Vagina (tissue), 2 donors: ENCODE results near the gene RMND1.

ENCODE experiments used
- CTCF ChIP-seq, 3 experiments: fragments of 450-650 bp in 2 of 3; fragments of 200-600 bp in 1 of 3; sonication (generic) in 1 of 3; IDR thresholded peaks; one replicate each; pipeline ENCODE4 v1.5.1; 2017 to 2019; ENCODE audit warnings: antibody characterized with exemption in 3 of 3, mild to moderate bottlenecking in 2 of 3, moderate library complexity in 2 of 3
- POLR2A ChIP-seq, 2 donors: fragments of 450-650 bp; IDR thresholded peaks; one replicate each; pipeline ENCODE4 v1.6.1; 2017; ENCODE audit warnings: antibody characterized with exemption in 2 of 2, mild to moderate bottlenecking in 2 of 2, moderate library complexity in 2 of 2
- POLR2AphosphoS5 ChIP-seq, 2 donors: sonication (generic); formaldehyde crosslinking; IDR thresholded peaks; one replicate each; pipeline ENCODE4 v1.9.0; 2017; ENCODE audit warnings: antibody characterized with exemption in 2 of 2, mild to moderate bottlenecking in 2 of 2, low read depth in 1 of 2; ENCODE audit not compliant: insufficient read depth in 1 of 2

GRCh38 chr6:151443911-151444621, 7.9 kb downstream of the RMND1 start:
- TF ChIP-seq CTCF (IDR thresholded peaks at IDR 0.05), result no peak
- TF ChIP-seq POLR2A (IDR thresholded peaks at IDR 0.05), result no peak
- no peak for TF ChIP-seq POLR2AphosphoS5 (IDR thresholded peaks at IDR 0.05; ENCODE audit: insufficient read depth in 1 of 2, low read depth in 1 of 2)
